ENCODE results near the gene TBCC. TPM values are rescaled to one million over a fixed set of nuclear protein-coding genes. Genes with fewer than 3 reads are reported as not detected.
"Not testable (repeated sequence)": the region's sequence is repeated elsewhere in the genome, so short reads cannot be mapped to it uniquely, and the experiment has no call there.

The TBCC gene
- total RNA-seq, 1 donor from 2014 or later, result 23.4 TPM

- DNase-seq (ENCODE audit: low spot score), result no peak
- H3K4me3 Mint-ChIP-seq (ENCODE audit: unreplicated experiment), result no peak overlapping the region
- no peak for TF ChIP-seq CTCF (IDR thresholded peaks at IDR 0.05; ENCODE audit: unreplicated experiment)
- no peaks in the 10 kb centered on the region for H3K9me3 Mint-ChIP-seq (ENCODE audit: unreplicated experiment)
- H3K36me3 Mint-ChIP-seq (ENCODE audit: low read depth, unreplicated experiment), result peaks cover 4% of the 10 kb centered on the region
- peaks cover 5% of the 10 kb centered on the region for H3K27me3 Mint-ChIP-seq (ENCODE audit: unreplicated experiment)
- H3K27ac Mint-ChIP-seq (ENCODE audit: unreplicated experiment), result no peak overlapping the region
- no peaks in the 10 kb centered on the region for H3K4me1 Mint-ChIP-seq (ENCODE audit: unreplicated experiment)
Measured at GRCh38 chr6:42709871-42710270, 36.0 kb downstream of the TBCC start.

GRCh38 chr6:42708096-42708495, 37.8 kb downstream of the TBCC start:
- H3K27ac Mint-ChIP-seq (ENCODE audit: unreplicated experiment), result no peak overlapping the region
- H3K9me3 Mint-ChIP-seq (ENCODE audit: unreplicated experiment), result no peaks in the 10 kb centered on the region
- peaks cover 5% of the 10 kb centered on the region for H3K27me3 Mint-ChIP-seq (ENCODE audit: unreplicated experiment)
- H3K36me3 Mint-ChIP-seq (ENCODE audit: low read depth, unreplicated experiment), result peaks cover 4% of the 10 kb centered on the region
- no peaks in the 10 kb centered on the region for H3K4me1 Mint-ChIP-seq (ENCODE audit: unreplicated experiment)
- no peak for TF ChIP-seq CTCF (IDR thresholded peaks at IDR 0.05; ENCODE audit: unreplicated experiment)
- H3K4me3 Mint-ChIP-seq (ENCODE audit: unreplicated experiment), result no peak overlapping the region
- DNase-seq (ENCODE audit: low spot score), result no peak

- TF ChIP-seq CTCF (IDR thresholded peaks at IDR 0.05; ENCODE audit: unreplicated experiment), result no peak
- Mint-ChIP-seq H3K9me3 (ENCODE audit: unreplicated experiment) (no peaks in the 10 kb centered on the region), H3K4me3 (ENCODE audit: unreplicated experiment) (no peak overlapping the region), H3K36me3 (ENCODE audit: low read depth, unreplicated experiment) (peaks cover 4% of the 10 kb centered on the region), H3K27ac (ENCODE audit: unreplicated experiment) (no peak overlapping the region), H3K27me3 (ENCODE audit: unreplicated experiment) (peaks cover 5% of the 10 kb centered on the region), H3K4me1 (ENCODE audit: unreplicated experiment) (no peaks in the 10 kb centered on the region)
- DNase-seq (ENCODE audit: low spot score), result no peak
Measured at GRCh38 chr6:42707595-42707994, 38.3 kb downstream of the TBCC start.

- H3K36me3 Mint-ChIP-seq (ENCODE audit: low read depth, unreplicated experiment), result no peaks in the 10 kb centered on the region
- H3K4me1 Mint-ChIP-seq (ENCODE audit: unreplicated experiment), result no peaks in the 10 kb centered on the region
- H3K9me3 Mint-ChIP-seq (ENCODE audit: unreplicated experiment), result no peaks in the 10 kb centered on the region
- H3K4me3 Mint-ChIP-seq (ENCODE audit: unreplicated experiment), result no peak overlapping the region
- no peak for TF ChIP-seq CTCF (IDR thresholded peaks at IDR 0.05; ENCODE audit: unreplicated experiment)
- H3K27me3 Mint-ChIP-seq (ENCODE audit: unreplicated experiment), result peaks cover 2% of the 10 kb centered on the region
- H3K27ac Mint-ChIP-seq (ENCODE audit: unreplicated experiment), result no peak overlapping the region
- DNase-seq (ENCODE audit: low spot score), result no peak
Measured at GRCh38 chr6:42704937-42705374, 40.9 kb downstream of the TBCC start.

- no peak overlapping the region for H3K27ac Mint-ChIP-seq (ENCODE audit: unreplicated experiment)
- DNase-seq (ENCODE audit: low spot score), result no peak
- no peak for TF ChIP-seq CTCF (IDR thresholded peaks at IDR 0.05; ENCODE audit: unreplicated experiment)
- no peaks in the 10 kb centered on the region for H3K4me1 Mint-ChIP-seq (ENCODE audit: unreplicated experiment)
- no peak overlapping the region for H3K4me3 Mint-ChIP-seq (ENCODE audit: unreplicated experiment)
- no peaks in the 10 kb centered on the region for H3K36me3 Mint-ChIP-seq (ENCODE audit: low read depth, unreplicated experiment)
- H3K9me3 Mint-ChIP-seq (ENCODE audit: unreplicated experiment), result no peaks in the 10 kb centered on the region
- peaks cover 2% of the 10 kb centered on the region for H3K27me3 Mint-ChIP-seq (ENCODE audit: unreplicated experiment)
Measured at GRCh38 chr6:42704251-42704936, 41.5 kb downstream of the TBCC start.

GRCh38 chr6:42702786-42703185, 43.1 kb downstream of the TBCC start:
- not testable (repeated sequence) for H3K4me3 Mint-ChIP-seq (ENCODE audit: unreplicated experiment); H3K27ac Mint-ChIP-seq (ENCODE audit: unreplicated experiment); H3K36me3 Mint-ChIP-seq (ENCODE audit: low read depth, unreplicated experiment); H3K27me3 Mint-ChIP-seq (ENCODE audit: unreplicated experiment); H3K4me1 Mint-ChIP-seq (ENCODE audit: unreplicated experiment); DNase-seq (ENCODE audit: low spot score); H3K9me3 Mint-ChIP-seq (ENCODE audit: unreplicated experiment)
